ENCODE data around the gene SLC1A1.

DNA sequence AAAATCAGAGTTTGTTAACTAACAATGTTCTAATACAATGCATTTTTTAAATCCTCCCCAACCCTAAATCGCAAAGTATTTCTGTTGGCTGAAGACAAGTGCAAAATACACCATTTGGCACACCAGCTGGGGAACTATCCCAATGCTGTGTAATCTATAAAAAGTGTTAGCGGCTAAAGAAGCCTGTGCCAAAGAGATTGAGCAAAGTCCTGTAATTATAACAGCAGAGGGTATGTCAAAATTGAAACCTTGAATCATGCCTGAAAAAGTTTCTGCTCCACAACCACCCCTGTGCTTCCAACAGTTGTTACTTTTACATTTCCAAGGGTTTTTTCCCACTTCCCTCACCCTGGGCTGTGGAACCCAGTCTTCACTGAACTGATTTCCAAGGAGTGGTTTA, 88.7 kb downstream of the SLC1A1 start:
- TF ChIP-seq, protein P1, sequence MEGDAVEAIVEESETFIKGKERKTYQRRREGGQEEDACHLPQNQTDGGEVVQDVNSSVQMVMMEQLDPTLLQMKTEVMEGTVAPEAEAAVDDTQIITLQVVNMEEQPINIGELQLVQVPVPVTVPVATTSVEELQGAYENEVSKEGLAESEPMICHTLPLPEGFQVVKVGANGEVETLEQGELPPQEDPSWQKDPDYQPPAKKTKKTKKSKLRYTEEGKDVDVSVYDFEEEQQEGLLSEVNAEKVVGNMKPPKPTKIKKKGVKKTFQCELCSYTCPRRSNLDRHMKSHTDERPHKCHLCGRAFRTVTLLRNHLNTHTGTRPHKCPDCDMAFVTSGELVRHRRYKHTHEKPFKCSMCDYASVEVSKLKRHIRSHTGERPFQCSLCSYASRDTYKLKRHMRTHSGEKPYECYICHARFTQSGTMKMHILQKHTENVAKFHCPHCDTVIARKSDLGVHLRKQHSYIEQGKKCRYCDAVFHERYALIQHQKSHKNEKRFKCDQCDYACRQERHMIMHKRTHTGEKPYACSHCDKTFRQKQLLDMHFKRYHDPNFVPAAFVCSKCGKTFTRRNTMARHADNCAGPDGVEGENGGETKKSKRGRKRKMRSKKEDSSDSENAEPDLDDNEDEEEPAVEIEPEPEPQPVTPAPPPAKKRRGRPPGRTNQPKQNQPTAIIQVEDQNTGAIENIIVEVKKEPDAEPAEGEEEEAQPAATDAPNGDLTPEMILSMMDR (conservative IDR thresholded peaks at IDR 0.05; ENCODE audit: low read length) = no peak
- no peak for TF ChIP-seq EZH2phosphoT487 (IDR thresholded peaks at IDR 0.05; ENCODE audit: borderline replicate concordance, low read depth, low read length)
